Breast epithelium (tissue), 3 donors: ENCODE results near the gene CTIF.

Source experiments
- POLR2A ChIP-seq: fragments of 450-650 bp; IDR thresholded peaks from one replicate; pipeline ENCODE4 v1.6.1; 2016; ENCODE audit warnings: antibody characterized with exemption, mild to moderate bottlenecking, moderate library complexity
- TF ChIP-seq, protein P1 (sequence below), 3 donors: fragments of 450-650 bp; IDR thresholded peaks; one replicate each; pipeline ENCODE4 v1.5.1; 2016 to 2017; ENCODE audit warnings: antibody characterized with exemption in 3 of 3, mild to moderate bottlenecking in 3 of 3, moderate library complexity in 3 of 3

DNA sequence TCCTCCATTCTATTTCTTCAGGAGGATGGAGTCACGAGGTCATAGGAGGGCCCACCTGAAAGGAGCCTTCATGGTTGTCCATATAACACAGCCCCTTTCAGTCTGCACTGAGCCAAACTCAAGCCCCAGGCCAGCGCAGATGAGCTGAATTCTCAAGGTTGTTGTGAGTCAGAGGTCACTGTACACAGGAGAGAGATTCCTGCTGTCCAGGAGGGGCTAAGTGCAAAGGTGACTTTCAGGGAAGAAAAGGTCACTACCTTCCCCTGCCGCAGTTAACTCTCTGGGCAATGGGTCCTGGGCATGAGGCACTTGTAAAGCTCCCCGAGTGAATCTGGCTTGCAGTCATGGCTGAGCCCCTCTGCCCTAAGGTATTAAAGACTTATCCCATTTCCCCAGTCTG lies 150.7 kb downstream of the CTIF start:
- TF ChIP-seq, protein P1, sequence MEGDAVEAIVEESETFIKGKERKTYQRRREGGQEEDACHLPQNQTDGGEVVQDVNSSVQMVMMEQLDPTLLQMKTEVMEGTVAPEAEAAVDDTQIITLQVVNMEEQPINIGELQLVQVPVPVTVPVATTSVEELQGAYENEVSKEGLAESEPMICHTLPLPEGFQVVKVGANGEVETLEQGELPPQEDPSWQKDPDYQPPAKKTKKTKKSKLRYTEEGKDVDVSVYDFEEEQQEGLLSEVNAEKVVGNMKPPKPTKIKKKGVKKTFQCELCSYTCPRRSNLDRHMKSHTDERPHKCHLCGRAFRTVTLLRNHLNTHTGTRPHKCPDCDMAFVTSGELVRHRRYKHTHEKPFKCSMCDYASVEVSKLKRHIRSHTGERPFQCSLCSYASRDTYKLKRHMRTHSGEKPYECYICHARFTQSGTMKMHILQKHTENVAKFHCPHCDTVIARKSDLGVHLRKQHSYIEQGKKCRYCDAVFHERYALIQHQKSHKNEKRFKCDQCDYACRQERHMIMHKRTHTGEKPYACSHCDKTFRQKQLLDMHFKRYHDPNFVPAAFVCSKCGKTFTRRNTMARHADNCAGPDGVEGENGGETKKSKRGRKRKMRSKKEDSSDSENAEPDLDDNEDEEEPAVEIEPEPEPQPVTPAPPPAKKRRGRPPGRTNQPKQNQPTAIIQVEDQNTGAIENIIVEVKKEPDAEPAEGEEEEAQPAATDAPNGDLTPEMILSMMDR (IDR thresholded peaks at IDR 0.05), result no peak
- no peak for TF ChIP-seq POLR2A
